GM21390 (cell line): ENCODE data around the gene BANF2.

Source experiments
- ATAC-seq: cut with Tn5 transposase; IDR thresholded peaks from one replicate; pipeline ENCODE4 v1.9.1; 2021; ENCODE audit not compliant: unreplicated experiment

Gene BANF2

DNA sequence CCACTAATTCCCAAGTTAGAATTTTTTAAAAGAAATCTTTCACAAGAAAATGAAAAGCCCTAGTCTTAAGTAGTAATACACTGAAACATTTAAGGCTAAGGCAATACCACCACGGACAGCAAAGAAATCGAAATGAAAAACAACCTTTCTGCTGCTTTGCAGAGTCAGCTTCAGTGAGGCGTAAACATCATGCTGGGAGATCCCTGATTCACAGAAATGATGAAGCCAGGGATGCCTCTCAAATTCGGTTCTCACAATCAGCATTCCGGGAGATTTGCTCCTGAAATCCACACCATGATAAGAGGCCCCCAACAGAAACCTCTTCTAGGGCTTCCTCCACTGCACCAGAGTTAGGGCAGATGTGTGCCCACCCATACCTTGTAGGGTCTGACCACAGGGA is 36.3 kb upstream of the BANF2 start:
- no peak for ATAC-seq

DNA sequence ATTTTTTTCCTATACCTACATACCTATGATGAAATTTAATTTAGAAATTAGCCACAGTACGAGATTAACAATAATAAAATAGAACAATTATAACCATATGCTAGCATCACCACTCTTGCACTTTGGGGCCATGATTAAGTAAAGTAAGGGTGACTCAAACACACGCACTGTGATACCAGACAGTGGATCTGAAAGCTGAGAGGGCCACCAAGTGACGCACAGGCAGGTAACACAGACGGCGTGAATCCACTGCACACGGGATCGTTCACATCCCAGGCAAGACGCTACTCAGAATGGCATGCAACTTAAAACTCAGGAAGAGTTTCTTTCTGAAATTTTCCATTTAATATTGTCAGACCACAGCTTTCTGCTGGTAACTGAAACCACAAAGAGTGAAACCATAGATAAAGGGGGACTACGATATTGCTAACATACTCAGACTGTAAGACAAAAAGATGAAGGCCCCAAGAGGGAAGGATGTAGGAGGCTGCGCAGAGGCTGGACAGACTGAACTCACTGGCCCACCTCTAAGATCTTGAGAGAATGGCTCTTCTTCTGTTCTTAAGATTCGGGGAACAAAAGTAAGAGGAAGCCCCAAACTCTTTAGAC is 35.6 kb upstream of the BANF2 start:
- no peak for ATAC-seq

DNA sequence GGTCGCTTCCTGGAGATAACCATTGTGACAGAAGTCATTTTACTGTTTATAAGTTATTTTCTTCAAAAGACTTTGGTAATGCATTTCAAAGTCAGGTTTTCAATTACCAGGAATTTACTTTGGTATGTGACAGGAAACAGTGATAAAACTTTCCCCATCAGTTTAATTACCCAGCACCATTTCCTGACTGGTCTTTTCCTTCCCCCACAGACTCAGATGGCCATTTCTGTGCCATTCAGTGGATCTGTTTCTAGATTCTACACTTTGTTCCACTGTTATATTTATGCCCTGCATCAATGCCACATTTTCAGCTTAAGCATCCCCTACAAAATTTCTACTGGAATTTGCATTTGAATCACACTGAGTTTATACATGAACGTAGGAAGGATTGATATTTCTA is 34.0 kb upstream of the BANF2 start:
- ATAC-seq: no peak

DNA sequence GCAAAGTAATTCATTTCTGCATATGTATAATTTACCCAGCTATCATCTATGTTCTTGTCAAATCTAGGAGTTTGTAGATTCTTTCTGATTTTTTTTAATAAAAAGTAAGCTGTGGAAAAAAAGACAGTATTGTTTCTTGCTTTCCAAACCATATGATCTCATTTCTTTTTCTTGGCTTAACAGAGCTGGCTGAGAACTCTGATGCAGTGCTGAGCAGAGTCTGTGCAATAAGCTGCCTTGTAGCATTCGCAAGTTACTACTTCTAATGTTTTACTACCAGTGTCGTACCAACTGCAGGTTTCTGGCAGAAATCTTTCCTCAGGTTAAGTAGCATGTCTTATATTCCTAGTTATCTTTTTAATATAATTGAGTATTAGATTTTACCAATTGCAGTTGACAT is 33.3 kb upstream of the BANF2 start:
- no peak for ATAC-seq

DNA sequence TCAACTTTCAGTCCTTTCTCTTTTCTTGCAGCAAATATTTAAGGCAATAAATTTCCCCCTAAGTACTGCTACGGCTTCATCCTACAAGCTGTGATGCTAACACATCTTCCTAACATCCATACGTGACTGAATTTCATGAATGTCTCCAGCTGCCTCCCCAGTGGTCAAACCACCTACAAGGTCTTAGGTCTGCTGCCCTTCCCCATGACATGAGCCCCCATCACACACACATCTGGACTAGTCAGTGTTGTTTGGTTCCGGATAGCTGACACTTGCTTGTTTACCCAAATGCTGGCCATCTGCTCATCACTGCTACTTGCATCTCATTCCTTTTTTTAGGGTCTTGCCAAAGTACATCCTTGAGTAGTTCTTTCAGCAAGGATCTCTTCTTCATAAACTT is 32.3 kb upstream of the BANF2 start:
- ATAC-seq: no peak

DNA sequence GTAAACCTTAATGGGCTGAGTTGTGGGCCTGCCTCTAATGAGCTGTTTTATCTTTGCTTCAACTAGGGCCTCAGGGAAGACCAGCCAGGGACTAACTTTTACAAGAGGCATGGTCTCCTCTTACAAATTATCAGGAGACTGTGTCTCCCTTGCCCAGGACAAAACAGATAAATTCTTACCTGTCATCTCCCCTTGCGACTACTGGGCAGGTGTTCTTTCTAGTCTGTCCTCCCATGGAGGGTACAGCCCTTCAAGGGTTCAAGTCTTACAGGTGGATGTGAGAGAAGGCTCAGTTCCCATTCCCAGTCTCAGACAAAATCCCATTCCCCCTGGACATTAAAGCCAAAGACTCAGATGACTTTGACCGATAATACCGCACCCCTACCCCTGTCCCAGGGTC is 31.3 kb upstream of the BANF2 start:
- ATAC-seq: no peak

DNA sequence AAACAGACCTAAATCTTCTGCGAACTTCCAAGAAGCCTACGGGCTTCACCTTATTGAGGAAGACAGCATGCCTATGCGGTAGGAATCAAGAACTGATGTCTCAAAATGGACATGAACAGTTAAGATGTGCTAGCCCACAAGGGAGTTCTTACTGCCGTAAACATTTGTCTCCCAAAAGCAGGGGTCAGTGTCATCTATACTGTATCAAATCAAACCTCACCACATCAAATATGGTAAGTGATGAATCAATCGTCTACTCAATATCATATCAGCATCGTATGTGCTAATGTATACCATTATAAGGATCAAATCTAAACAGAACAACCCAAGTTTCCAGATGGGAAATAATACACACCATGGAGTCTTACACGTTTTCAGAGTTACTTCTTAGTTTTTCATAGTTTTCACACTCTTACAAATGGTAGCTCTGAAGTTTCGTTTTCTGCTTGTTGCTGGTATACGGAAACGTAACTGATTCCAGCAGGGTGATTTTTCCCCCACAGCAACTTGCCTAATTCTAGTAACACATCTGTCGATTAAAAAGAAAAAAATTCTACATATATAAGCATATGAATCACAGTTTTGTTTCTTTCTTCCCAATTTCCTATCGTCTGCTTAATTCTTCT is 30.3 kb upstream of the BANF2 start:
- ATAC-seq: no peak

DNA sequence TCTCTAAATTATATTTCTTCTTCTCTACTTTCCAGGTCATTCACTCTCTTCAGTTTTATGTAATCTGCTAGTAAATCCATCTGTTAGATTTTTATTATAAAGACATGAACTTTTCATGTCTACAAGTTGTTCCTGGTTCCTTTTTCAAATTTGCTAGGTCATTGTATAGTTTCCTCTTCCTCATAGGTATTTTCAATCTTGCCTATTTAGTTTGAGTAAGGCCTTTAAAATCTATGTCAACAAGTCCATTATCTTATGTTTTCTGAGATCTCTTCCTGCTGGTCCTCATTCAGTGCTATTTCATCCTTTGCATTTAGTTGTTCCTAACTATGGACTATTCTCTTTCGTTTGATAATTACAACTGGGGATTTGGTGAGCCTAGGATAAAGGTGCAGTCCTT is 28.8 kb upstream of the BANF2 start:
- no peak for ATAC-seq

DNA sequence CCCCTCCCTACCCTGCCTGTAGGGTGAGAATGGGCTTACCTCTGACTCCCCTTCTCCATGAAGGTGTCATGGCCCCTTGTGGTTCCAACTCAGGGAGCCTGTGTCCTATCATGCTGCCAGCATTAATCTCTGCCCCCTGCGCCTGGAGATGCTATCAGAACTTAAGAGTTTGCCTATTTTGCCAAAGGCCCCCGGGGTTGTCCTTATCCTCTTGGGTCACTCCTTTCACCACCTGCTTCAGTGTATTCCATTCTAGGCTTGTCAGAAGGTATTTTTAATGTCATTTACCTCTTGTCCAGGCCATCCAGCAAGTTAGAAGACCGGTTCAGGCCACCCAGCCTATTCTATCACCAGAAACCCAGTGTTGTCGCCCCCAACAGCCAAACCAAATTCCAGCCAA is 28.2 kb upstream of the BANF2 start:
- ATAC-seq: no peak

DNA sequence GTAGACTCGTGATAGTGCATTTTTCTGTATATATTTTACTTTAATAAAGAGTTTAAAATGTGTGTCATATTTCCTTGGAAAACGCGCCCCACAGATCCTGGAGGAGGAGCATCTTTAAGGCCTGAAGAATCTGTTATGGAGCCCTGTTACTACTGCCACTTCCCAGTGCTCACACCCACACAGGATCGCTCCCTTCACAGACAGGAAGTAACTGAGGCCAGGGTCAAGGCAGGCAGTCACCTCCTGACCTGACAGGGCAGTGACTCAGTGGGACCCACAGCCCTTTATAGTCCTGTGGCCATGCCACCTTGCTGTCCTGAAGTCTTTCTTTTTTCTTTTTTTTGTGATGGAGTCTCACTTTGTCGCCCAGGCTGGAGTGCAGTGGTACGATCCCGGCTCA is 26.7 kb upstream of the BANF2 start:
- ATAC-seq: no peak

DNA sequence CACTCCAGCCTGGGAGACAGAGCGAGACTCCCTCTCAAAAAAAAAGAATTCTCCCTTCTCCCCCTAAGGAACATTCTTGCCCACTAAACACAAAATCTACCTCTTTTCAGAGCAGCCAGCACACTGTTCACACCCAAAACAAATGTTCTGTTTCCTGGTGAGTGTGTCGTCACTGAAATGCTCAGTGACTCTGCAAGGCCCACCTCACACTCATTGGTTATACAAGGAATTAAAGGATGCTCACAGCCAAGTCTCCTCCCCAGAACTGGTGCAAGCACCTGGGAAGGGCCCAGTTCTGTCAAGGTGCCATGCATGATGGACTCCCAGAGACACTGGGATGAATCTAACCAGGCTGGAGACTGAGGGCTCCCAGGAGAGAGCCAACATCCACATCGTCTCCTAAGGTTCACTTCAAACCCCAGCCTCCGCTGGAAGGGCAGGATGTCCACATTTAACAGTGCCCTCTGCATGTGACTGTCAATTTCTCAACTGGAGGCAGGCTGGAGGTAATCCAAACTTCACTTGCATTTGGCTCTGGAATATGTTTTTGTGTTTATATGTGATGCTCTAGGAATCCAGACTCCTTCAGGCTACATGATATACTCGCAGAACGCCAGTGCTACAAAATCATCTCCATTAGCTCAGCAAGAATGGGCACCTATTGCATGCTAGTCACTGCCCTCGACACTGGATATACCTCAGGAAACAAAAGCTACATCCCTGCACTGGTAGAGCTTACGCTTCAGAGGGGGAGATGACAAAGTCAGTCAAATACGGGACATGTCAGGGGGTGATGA is 24.8 kb upstream of the BANF2 start:
- no peak for ATAC-seq

DNA sequence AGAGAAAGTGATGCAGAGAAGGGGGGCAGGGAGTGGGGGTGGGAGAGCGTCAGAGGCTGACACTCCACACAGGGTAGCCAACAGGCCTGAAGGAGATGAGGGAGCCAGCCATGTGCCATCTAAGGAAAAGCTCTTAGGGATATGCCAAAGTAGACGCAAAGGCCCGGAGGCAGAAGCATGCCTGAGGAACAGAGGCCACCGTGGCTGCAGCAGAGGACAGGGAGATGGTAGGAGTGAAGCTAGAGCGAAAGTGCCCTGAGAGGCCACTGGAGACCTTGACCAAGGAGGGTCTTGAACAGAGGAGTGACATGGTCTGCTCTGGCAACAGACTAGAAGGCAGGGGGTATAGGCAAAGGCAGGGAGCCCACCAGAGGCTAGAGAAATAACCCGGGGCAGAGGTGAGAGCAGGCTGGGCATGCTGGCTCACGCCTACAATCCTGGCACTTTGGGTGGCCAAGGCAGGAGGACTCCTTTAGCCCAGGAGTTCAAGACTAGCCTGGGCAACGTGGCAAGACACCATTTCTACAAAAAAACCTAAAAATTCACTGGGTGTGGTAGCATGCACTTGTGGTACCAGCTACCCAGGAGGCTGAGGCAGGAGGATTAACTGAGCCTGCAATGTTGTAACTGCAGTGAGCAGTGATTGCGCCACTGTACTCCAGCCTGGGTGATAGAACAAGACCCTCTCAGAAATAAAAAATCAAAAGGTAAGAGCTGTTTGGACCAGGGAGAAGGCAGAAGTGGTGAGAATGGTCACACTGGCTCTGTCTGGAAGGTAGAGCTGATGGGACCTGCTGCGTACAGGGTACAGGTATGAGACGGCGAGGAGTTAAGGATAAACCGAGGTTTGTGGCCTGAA is 24.0 kb upstream of the BANF2 start:
- ATAC-seq: no peak

DNA sequence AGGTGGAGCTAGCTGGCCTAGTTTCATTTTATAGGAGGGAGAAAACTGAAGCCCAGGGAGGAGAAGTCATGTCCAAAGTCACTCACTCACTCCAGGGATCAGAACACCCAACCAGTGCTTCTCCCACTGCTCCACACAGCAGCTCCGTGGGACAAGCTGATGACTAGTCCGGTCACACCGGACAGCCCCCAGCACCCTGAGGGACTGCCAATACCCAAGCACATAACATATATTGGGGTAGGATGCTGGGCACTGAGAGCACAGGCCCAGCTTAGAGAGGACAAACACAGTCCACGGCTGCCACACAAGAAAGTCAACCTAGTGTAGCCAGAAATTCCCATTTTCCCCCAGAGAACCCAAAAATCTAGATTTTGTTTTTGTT is 23.4 kb upstream of the BANF2 start:
- ATAC-seq: no peak

DNA sequence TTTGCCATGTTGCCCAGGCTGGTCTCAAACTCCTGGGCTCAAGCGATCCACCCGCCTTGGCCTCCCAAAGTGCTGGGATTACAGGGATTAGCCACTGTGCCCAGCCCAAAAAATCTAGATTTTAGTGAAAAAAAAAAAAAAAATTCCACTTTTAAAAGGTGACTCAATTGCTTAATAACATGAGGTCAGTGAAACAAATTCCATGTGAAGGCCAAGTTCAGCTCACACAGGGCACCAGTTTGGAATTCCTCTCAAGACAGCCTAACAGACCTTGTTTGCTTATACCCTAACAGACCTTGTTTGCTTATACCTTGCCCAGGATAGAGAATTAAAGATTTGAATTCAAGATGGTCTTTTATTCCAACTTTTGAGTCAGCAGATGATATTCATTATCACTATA is 22.8 kb upstream of the BANF2 start:
- ATAC-seq: no peak

DNA sequence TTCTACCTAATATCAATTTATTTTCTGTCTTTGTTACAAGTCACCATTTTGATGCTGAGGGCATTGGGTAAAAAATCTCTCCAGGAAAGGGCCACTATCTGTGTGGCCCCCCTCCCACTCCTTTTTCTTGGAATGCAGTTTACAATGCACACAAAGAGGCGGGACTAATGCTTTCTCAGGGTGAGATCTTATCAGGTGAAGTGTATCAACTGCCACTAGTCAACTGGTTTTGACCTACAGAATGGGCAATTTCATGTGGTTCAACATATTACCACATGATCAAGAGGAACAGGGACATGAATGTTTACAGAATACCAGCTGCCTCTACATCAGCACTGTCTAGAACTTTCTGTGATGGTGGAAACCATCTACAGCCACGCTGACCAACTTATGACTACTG is 21.5 kb upstream of the BANF2 start:
- ATAC-seq: no peak

DNA sequence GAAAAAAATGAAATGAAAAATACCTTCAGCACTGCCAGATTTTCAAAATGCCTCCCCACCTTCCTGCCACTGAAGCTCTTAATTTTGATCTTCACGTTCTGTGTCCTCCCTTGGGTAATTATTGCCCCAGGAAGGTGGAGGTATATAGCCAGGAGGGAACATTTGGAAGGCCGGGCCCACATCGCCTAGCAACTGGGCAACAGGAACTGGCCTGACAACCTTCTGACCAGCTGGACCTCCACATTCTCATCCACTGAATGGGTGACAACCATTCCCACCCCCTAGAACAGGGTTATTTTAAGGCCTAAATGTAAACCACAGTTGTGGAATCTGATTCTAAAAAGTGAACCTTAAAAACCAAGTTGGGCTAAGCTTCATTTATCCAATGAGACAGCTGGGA is 20.9 kb upstream of the BANF2 start:
- no peak for ATAC-seq

DNA sequence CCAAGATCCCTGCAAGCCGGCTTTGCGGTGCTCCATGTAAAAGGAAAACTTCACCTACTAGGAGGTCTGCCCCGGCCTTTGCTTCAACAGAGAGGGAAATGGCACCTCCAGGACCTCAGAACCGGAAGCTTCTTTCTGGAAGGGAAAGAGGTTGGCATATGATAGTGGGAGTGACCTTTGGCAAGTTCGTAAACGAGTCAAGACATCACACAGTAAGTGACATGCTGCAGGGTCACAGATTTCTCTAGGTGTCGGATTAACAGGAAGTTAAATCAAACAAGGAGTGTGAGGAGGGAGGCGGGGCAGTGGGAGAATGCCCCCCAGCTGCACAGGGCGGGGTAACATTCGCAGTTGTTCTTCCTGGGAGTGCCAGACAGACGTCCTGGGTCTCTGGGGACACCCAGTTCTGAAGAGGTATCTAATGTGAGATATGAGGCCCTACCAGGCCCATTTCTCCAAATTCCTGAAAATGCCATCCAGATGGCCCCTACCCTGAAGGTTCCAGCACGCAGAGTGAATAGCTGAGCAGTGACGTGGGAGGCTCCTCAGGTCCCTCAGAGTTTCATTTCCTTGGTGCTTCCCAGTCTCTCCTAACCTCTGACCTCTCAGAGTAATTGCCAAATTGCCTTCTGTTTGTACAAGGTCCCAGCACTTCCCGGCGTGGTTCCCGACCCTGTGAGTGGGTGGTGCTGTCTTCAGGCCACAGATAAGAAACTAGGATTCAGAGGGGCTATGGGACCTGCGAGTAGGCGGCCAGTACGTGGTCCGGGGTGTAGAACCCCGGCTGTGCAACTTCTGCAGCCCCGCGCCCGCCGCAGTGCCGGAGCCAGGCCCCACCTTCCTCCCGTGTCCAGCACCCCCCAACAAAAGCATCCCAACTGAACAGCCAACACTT is 19.6 kb upstream of the BANF2 start:
- ATAC-seq: no peak

DNA sequence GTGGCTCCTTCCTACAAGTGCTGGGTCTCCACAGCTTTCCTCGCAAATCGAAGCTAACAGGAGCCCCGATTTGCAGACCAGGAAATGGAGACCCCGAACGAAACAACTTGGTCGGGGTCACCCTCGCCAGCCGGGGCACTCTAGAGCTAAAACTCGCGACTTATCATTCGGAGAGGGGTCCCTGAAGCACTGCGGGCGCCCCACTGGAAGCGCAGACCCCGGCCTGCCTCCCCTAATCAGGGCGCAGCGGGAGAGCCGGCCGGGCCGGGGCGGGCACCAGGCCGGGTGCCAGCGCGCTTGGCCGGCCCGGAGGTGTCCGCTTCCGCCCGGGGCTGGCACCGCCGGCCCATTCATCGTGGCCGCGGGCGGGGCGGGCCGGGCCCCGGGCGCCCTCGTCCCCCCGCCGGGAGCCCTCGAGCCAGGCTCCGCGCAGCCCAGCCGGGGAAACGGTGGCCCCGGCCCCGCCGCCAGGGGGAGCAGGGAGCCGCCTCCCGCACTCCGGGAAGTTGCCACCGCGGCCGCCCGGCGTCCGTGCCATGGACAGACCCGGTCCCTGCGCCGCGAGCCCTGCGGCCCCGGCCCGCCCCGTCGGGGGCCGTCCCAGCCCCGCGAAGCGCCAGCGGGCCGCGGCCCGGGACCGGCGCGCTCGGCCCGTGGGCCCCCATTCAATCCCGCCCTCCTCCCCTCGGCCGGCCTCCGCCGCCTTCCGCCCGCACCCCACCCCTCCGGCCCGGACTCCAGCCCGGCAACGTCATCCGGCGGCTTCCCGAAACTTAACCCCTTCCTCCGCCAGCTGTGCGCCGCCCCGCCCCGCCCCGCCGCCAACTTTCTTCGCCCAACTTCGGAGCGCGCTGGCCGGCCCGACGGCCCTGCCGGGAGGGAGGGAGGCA is 18.7 kb upstream of the BANF2 start:
- ATAC-seq: peak; percentile 45

DNA sequence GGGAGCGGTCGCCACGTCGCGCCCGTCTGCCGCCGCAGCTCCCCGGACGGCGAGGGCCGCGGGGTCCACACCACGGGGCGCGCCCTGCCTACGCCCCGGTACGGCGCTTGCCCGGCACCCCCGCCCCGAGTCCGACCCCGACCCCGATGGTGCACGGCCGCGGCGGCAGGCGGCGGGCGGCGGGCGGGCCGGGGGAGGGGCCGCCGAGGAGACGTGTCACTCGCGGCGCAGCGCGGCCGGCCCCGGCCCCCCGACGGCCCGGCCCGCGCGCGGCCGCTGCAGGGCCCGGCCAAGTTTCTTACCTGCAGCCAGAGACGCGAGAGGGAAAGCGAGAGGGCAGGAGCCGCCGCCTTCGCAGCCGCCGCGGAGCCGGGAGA is 18.1 kb upstream of the BANF2 start:
- ATAC-seq: peak; percentile 12
